ENCODE results near the gene TPRG1.
A peak's percentile ranks its signal among the peaks of the same experiment; 100 is the strongest.

Gene TPRG1

DNA sequence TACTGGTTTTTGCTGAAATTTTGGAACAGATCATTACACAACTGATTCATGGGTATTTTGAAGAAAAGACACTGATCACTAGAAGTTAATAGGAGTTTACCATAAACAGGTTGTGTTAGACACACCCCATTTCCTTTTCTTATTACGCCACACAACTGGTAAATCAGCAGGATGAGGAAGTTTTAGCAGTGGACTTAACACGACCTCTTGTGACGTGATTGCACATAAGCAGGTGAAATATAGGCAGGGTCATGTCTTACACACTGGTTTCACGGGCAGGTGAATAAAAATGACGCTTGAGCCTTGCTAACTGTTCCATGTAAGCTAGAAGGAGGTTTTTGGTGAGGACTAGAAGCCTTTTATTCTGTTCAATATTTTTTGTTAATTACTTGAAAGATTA is 27.1 kb upstream of the TPRG1 start:
- no peak overlapping the region for H3K4me3 ChIP-seq
- H3K27ac ChIP-seq = no peak overlapping the region
- TF ChIP-seq, protein P1, sequence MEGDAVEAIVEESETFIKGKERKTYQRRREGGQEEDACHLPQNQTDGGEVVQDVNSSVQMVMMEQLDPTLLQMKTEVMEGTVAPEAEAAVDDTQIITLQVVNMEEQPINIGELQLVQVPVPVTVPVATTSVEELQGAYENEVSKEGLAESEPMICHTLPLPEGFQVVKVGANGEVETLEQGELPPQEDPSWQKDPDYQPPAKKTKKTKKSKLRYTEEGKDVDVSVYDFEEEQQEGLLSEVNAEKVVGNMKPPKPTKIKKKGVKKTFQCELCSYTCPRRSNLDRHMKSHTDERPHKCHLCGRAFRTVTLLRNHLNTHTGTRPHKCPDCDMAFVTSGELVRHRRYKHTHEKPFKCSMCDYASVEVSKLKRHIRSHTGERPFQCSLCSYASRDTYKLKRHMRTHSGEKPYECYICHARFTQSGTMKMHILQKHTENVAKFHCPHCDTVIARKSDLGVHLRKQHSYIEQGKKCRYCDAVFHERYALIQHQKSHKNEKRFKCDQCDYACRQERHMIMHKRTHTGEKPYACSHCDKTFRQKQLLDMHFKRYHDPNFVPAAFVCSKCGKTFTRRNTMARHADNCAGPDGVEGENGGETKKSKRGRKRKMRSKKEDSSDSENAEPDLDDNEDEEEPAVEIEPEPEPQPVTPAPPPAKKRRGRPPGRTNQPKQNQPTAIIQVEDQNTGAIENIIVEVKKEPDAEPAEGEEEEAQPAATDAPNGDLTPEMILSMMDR (IDR thresholded peaks at IDR 0.05) = no peak
- DNase-seq (ENCODE audit: low spot score) = no peak

DNA sequence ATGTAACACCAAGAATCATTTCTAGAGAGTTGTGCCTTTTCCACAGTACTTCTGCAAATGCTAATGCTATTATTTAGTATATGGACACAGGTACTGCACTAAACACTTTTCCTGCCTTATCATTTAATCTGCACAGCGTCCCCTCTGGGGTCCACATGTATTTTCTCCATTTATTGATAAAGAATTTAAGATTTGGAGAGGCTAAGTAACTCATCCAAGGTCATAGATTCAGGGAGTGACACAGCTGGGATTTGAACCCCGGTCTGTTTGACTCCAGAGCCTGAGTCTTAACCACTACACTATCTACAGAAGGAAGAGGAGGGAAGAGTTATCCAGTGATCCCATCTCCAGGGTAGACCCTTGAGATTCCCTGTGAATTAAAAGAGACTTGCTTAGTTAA is 24.9 kb upstream of the TPRG1 start:
- no peak overlapping the region for H3K4me3 ChIP-seq
- TF ChIP-seq, protein P1 (IDR thresholded peaks at IDR 0.05) = no peak
- no peak overlapping the region for H3K27ac ChIP-seq
- no peak for DNase-seq (ENCODE audit: low spot score)

DNA sequence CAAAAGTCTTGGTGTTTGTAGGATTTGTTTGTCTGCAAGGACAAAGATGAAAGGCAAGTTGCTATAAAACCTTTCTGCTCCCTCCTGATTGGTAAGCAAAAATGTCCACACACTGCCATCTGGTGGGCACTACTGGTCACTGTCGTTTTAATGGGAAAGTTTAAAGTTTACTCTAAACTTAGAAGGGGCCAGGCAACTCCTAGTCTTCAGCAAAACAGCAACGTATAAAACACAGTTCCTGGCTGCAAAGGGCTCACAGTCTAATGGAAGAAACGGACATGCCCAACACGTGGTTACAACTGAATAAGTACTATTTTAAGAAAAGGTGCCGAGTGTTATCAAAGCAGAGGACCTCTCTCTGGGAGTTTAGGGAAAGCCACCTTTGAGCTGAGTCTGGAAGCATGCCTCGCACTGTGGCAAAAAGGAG is 23.7 kb upstream of the TPRG1 start:
- DNase-seq (ENCODE audit: low spot score) = no peak
- H3K4me3 ChIP-seq = no peak overlapping the region
- TF ChIP-seq, protein P1 (IDR thresholded peaks at IDR 0.05) = peak; percentile 68
- no peak overlapping the region for H3K27ac ChIP-seq

- DNase-seq (ENCODE audit: low spot score) = no peak
- H3K4me3 ChIP-seq = no peak overlapping the region
These were observed 22.6 kb upstream of the TPRG1 start for GRCh38 chr3:189149203-189149602.

DNA sequence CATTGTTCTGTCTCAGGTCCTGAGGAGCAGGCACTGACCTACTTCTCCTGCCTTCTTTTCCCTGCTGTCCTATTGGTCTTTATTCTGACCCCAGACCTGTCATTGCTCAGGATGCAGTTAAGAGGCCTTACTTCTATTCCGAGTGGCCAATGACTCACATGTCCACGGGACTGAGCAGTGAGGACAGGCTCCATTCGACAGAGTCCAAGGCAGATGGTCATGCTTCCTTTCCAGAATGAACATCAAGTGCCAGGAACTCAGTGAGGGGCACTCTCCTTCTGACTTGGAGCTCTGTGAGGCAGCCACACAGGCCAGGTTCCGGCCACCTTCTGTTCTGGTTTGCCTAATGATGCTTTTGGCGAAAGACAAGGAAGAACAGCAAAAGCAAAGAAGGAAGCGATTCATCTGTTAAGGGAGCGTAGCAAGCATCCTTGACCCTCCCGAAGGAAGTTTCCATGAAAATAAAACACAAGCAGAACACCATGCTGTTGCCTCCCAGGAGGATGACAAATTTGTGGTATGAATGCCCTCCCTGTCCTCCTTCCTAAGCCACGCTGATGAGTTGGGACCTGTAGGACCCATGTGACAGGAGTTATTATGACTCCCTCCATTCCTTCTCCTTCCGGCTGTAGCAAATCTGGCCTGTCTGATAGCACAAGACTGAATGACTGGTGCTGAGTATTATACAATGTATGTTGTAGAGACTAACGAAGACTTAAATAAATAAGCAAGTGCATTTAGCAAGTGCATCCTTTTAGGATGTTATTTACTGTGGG is 14.4 kb upstream of the TPRG1 start:
- H3K27ac ChIP-seq = no peak overlapping the region
- no peak overlapping the region for H3K4me3 ChIP-seq
- TF ChIP-seq, protein P1 (IDR thresholded peaks at IDR 0.05) = no peak
- no peak for DNase-seq (ENCODE audit: low spot score)

More at GRCh38 chr3:189149203-189149602, 22.6 kb upstream of the TPRG1 start:
- TF ChIP-seq, protein P1 (IDR thresholded peaks at IDR 0.05) = no peak
- no peak overlapping the region for H3K27ac ChIP-seq

GRCh38 chr3:189158034-189158433 is 13.7 kb upstream of the TPRG1 start:
- TF ChIP-seq, protein P1 (IDR thresholded peaks at IDR 0.05) = no peak
- no peak for DNase-seq (ENCODE audit: low spot score)
- no peak overlapping the region for H3K27ac ChIP-seq

More at GRCh38 chr3:189158034-189158433, 13.7 kb upstream of the TPRG1 start:
- H3K4me3 ChIP-seq = no peak overlapping the region

All from coronary artery (tissue), 2 donors.